Measurements from ENCODE around the gene MORC1. TPM values are rescaled to one million over a fixed set of nuclear protein-coding genes. Genes with fewer than 3 reads are reported as not detected.
A peak's percentile ranks its signal among the peaks of the same experiment; 100 is the strongest.
"Not testable (repeated sequence)": the region's sequence is repeated elsewhere in the genome, so short reads cannot be mapped to it uniquely, and the experiment has no call there.

The MORC1 gene, protein sequence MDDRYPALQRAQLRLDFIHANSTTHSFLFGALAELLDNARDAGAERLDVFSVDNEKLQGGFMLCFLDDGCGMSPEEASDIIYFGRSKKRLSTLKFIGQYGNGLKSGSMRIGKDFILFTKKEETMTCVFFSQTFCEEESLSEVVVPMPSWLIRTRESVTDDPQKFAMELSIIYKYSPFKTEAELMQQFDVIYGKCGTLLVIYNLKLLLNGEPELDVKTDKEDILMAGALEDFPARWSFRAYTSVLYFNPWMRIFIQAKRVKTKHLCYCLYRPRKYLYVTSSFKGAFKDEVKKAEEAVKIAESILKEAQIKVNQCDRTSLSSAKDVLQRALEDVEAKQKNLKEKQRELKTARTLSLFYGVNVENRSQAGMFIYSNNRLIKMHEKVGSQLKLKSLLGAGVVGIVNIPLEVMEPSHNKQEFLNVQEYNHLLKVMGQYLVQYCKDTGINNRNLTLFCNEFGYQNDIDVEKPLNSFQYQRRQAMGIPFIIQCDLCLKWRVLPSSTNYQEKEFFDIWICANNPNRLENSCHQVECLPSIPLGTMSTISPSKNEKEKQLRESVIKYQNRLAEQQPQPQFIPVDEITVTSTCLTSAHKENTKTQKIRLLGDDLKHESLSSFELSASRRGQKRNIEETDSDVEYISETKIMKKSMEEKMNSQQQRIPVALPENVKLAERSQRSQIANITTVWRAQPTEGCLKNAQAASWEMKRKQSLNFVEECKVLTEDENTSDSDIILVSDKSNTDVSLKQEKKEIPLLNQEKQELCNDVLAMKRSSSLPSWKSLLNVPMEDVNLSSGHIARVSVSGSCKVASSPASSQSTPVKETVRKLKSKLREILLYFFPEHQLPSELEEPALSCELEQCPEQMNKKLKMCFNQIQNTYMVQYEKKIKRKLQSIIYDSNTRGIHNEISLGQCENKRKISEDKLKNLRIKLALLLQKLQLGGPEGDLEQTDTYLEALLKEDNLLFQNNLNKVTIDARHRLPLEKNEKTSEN
- total RNA-seq: 0.10 TPM

DNA sequence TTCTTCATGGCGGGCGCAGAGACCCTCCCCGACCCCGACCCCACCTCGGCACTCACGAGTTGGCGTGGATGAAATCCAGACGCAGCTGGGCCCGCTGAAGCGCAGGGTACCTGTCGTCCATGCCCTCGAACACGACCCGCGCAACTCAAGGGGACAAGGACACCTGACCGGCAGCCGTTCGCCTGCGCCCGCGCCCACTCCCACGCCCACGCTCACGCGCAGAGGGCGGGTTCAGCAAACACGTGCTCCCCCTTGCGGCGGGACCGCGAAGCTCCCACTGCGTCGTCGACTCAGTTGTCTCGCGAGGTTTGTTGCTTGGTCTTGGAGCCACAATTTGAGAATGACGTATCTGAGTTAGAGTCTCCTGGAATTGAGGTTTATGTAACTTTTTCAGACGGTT, at the start of gene MORC1:
Gene MORC1, minus strand, starts transcription at position 196 of the 400 bp plus-strand sequence. Its CDS starts 75 bp downstream, at position 121.
- ATAC-seq: no peak
- DNase-seq (ENCODE audit: low spot score): no peak

- DNase-seq (ENCODE audit: low spot score) (no peak), ATAC-seq (no peak)
Measured at GRCh38 chr3:109165905-109166304, 48.0 kb upstream of the MORC1 start.

- peak; percentile 86 for ATAC-seq
Measured at GRCh38 chr3:109161487-109162123, 43.7 kb upstream of the MORC1 start.

DNA sequence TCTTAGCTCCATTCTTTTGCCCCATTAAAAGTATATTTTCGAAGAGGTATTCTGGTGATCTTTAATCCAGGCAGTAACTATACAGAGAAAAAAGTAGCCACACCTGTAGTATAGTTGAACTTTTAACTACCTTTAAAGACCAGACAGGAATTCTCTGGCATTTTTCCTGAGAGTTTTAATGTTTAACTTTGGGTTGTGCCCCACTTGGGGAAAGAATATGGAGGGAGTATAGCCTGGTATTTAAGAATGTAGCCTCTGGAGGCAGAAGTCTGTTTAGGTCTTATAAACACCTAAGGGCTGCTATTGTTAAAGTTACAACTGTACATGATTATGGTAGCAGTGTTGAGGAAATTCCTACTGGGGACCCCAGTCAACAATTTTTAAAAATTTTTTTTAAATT, 37.9 kb upstream of the MORC1 start:
- ATAC-seq (peak; percentile 87), DNase-seq (ENCODE audit: low spot score) (no peak)

More at GRCh38 chr3:109161487-109162123, 43.7 kb upstream of the MORC1 start:
- DNase-seq (ENCODE audit: low spot score): no peak

DNA sequence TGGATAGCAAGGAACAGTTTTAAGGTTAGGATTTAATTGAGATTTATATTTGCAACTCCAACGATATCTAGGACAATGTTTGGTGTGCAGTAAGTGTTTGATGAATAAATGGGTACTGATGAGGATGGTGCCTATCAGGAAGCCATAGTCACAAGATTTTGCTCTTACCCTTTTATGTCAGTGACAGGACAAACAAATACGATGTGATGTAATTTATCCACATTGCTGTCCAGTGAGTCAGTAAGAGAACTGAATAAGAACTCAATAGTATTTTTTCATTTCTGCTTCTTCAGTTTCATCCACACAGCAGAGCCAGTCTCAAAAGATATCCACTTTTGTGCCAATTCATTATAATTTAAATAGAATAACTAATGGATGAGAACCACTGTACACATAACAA, 37.0 kb upstream of the MORC1 start:
- ATAC-seq (peak; percentile 35), DNase-seq (ENCODE audit: low spot score) (no peak)

- DNase-seq (ENCODE audit: low spot score) (no peak), ATAC-seq (no peak)
Measured at GRCh38 chr3:109152320-109152719, 34.4 kb upstream of the MORC1 start.

DNA sequence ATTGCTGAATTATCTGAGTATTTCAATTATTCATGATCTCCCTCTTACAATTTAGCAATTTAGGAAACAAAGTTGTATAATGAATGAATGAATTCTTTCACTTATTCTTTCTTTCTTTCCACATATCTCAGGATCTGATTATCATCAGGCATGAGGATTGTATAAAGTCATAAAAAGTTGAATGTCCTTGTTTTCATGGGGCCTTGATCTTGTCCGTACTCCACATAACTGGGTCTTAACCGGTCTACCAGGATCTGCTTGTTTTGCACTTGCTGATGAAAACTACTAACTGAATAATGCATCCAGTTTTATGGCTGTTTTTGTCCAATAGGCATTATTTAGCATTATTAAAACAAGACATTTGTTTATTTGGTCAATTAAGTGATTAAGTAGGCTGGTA, 31.1 kb upstream of the MORC1 start:
- no peak for ATAC-seq

GRCh38 chr3:109143646-109144045, 25.7 kb upstream of the MORC1 start:
- no peak for DNase-seq (ENCODE audit: low spot score)
- ATAC-seq: no peak

More for the DNA sequence above, 31.1 kb upstream of the MORC1 start:
- DNase-seq (ENCODE audit: low spot score): no peak

GRCh38 chr3:109140318-109140717, 22.4 kb upstream of the MORC1 start:
- no peak for DNase-seq (ENCODE audit: low spot score)
- ATAC-seq: no peak

GRCh38 chr3:109137761-109138160, 19.8 kb upstream of the MORC1 start:
- DNase-seq (ENCODE audit: low spot score) (no peak), ATAC-seq (peak; percentile 34)

DNA sequence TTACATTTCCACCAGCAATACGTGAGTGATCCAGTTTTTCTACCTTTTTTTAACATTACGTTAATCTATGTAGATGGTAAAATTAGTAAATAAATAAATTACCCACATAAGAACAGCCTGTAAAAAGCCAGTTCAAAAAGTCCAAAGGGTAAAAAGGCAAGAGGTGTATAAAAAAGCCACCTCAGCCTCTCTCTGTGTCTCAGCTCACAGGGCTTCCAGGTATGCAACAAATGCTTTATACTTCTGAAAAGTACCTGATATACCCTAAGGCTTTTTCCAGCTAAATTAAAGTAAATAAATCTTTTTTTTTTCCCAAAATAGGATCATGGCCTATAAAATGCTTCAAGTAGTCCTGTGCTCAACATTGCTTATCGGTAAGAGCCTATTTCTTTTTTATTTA, 18.6 kb upstream of the MORC1 start, which contains the start of gene C3orf85:
Gene C3orf85, plus strand, starts transcription at position 197 of the 400 bp plus-strand sequence. Its CDS starts 129 bp downstream, at position 326.
- ATAC-seq: peak; percentile 57
- DNase-seq (ENCODE audit: low spot score): no peak

- DNase-seq (ENCODE audit: low spot score): not testable (repeated sequence)
- ATAC-seq: peak; percentile 31
Measured at GRCh38 chr3:109133474-109133816, 15.5 kb upstream of the MORC1 start.

DNA sequence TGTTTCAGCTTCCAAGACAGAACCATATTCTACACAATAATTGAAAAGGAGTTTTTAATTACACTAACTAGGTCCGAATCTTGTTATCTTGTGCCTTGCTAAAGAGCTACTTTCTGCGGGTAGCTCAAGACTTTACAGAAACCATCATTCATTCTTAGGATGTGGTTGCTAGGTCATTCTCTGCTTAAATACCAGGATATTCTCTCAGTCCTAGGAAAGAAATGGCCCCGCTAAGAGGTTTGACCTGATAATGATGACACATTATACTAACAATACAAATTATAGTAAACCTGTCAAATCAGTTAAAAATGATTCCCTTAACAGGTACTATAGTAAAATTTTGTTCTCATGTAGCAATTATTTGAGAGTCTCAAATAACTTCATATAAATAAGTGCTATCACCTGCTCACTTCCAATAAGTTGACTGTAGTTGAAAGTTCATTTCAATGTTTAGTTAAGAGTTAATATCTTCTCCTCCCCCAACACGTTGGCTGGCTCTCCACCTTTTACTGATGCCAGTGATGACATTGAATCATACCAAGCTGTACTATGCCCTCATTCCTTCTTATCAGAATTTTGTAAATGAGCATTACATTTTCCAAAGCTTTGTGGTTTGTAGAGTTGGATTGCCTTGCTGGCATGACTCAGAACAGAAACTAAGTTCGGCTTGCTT, 15.0 kb upstream of the MORC1 start:
- DNase-seq (ENCODE audit: low spot score): peak; percentile 77

DNA sequence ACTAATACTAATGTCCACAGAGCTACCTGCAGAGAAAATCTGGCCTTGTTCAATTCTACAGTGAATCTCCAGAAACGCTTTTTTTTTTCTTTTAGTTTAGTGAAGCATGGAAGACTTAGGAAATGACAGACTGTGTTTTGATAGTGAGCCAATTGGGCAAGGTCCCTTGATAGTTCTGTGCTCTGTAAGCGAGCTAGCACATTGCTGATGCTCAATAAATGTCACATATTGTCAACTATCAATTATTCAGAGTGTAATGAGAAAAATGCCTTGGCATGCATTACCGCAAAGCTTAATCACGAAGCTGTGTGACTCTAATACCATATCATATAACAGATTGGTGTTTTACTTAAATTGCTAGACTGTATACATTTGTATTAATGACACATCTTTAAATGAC, 13.3 kb upstream of the MORC1 start:
- DNase-seq (ENCODE audit: low spot score) (no peak), ATAC-seq (peak; percentile 63)

More for the DNA sequence above, 15.0 kb upstream of the MORC1 start:
- ATAC-seq: peak; percentile 83

DNA sequence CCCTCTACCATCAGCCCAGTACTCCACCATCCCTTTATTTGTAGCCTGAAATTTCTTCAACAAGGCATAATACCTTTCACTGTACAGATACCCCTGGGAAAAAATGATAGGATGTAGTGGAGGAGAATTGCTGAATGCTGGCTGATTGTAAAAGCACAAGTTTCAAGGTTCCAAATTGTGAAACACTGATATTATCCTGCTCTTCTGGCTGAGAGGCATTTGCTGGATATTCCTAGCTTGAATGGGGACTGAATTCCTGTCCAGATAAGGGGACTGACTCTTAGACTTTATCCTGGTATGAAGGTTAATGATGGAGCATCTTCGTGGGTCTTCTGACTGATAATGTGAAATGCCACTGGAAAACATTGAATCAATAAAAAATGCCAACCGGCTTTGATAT, 9.6 kb upstream of the MORC1 start:
- no peak for DNase-seq (ENCODE audit: low spot score)
- ATAC-seq: peak; percentile 77

DNA sequence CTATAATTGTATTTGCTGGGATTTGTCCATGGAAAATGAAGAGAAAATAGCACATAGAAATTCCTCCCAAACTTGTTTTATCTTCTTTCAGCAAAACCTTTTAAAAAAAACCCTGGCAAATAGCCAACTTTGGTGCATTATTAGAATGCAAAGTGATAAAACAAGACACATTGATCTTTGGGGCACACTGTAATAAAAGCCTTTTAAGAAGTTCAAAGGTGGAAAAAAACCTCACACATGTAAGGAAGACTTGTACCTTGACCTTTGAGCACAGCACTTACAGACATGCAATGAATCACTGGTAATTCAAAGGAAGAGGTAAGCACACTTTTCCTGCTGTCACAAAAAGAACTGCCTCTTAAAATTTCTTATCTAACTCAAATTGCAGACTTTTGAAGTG, 8.0 kb upstream of the MORC1 start:
- DNase-seq (ENCODE audit: low spot score) (no peak), ATAC-seq (no peak)

DNA sequence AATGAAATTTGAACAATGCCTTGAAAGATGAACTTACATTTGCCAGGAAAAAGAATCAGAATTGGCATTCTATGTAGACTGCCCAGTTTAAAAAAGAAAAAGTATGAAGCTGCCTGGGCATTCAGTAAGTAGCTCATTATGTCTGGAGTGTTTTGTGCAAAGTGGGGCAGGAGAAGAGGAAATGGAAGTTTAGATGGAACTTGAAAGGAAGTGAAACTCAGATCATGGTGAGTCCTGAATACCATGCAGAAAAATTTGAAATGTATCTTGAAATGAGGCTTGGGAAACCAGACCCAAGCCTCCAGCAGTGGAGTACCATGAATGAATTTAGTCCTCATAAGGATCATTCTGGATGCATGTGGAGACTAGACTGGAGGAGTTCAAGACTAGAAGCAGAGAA, 4.8 kb upstream of the MORC1 start:
- no peak for DNase-seq (ENCODE audit: low spot score)
- no peak for ATAC-seq

DNA sequence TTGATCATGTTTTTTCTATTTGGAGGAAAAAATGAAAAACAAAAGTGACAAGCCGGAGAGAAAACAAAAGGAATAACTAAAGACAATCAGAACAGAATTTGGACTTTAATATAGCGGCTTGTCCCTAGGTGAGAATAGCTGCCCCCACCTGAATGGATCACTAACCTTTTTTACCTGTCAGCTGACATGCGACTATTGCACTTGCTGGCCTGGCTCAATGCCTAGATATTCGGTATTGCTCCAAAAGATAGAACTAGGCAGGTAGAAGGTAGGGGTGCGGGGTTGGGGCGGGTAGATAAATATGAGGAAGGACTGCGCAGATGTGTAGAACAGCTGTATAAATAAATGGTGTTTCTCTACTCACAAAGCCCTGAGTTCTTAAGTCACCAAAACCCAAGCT, 650 bp upstream of the MORC1 start:
- peak; percentile 62 for DNase-seq (ENCODE audit: low spot score)

GRCh38 chr3:109116031-109116430, 1.9 kb downstream of the MORC1 start:
- DNase-seq (ENCODE audit: low spot score): no peak
- ATAC-seq: no peak

More for the DNA sequence above, 650 bp upstream of the MORC1 start:
- peak; percentile 89 for ATAC-seq

GRCh38 chr3:109115451-109115850, 2.5 kb downstream of the MORC1 start:
- no peak for ATAC-seq
- DNase-seq (ENCODE audit: low spot score): no peak
